GM18505 (cell line): ENCODE results near the gene ADGRV1.

Experiments used
- ATAC-seq: cut with Tn5 transposase; IDR thresholded peaks from one replicate; pipeline ENCODE4 v1.9.1; 2021; ENCODE audit not compliant: unreplicated experiment
- POLR2A ChIP-seq: IDR thresholded peaks from 4 replicates; pipeline ENCODE4 v1.6.1; 2011; ENCODE audit warnings: borderline replicate concordance; ENCODE audit not compliant: insufficient read depth, insufficient read length; ENCODE audit errors: extremely low read depth

ADGRV1 gene

GRCh38 chr5:90873033-90873517 is 314.5 kb downstream of the ADGRV1 start:
- ATAC-seq, result no peak
- no peak for TF ChIP-seq POLR2A

GRCh38 chr5:90874066-90874465 is 315.5 kb downstream of the ADGRV1 start:
- TF ChIP-seq POLR2A, result no peak
- no peak for ATAC-seq

- ATAC-seq, result no peak
- no peak for TF ChIP-seq POLR2A
Observed at GRCh38 chr5:90875456-90875855, 316.9 kb downstream of the ADGRV1 start.

- no peak for ATAC-seq
Observed at GRCh38 chr5:90876366-90876765, 317.8 kb downstream of the ADGRV1 start.

GRCh38 chr5:90877049-90877448 is 318.5 kb downstream of the ADGRV1 start:
- ATAC-seq, result no peak
- TF ChIP-seq POLR2A, result no peak

More at GRCh38 chr5:90876366-90876765, 317.8 kb downstream of the ADGRV1 start:
- TF ChIP-seq POLR2A, result no peak

GRCh38 chr5:90878081-90878480 is 319.5 kb downstream of the ADGRV1 start:
- no peak for TF ChIP-seq POLR2A
- no peak for ATAC-seq

- TF ChIP-seq POLR2A, result no peak
- no peak for ATAC-seq
Observed at GRCh38 chr5:90878549-90879196, 320.1 kb downstream of the ADGRV1 start.

GRCh38 chr5:90881626-90882150 is 323.1 kb downstream of the ADGRV1 start:
- no peak for TF ChIP-seq POLR2A
- ATAC-seq, result no peak

GRCh38 chr5:90882448-90882847 is 323.9 kb downstream of the ADGRV1 start:
- ATAC-seq, result no peak
- TF ChIP-seq POLR2A, result no peak

GRCh38 chr5:90885180-90885868 is 326.7 kb downstream of the ADGRV1 start:
- no peak for TF ChIP-seq POLR2A
- ATAC-seq, result no peak

- no peak for TF ChIP-seq POLR2A
- no peak for ATAC-seq
Observed at GRCh38 chr5:90886381-90886780, 327.8 kb downstream of the ADGRV1 start.

GRCh38 chr5:90888511-90889324 is 330.1 kb downstream of the ADGRV1 start:
- no peak for TF ChIP-seq POLR2A
- no peak for ATAC-seq

- no peak for TF ChIP-seq POLR2A
- ATAC-seq, result no peak
Observed at GRCh38 chr5:90889325-90889600, 330.7 kb downstream of the ADGRV1 start.

- ATAC-seq, result no peak
- TF ChIP-seq POLR2A, result no peak
Observed at GRCh38 chr5:90890180-90890579, 331.6 kb downstream of the ADGRV1 start.

GRCh38 chr5:90894866-90895420 is 336.3 kb downstream of the ADGRV1 start:
- ATAC-seq, result no peak
- no peak for TF ChIP-seq POLR2A
